Lower leg skin (tissue), 4 donors: ENCODE data around the gene UBXN11. TPM values are rescaled to one million over a fixed set of nuclear protein-coding genes. Genes with fewer than 3 reads are reported as not detected.
A peak's percentile ranks its signal among the peaks of the same experiment; 100 is the strongest.

Experiments
- DNase-seq, 2 donors: peaks; one replicate each; pipeline ENCODE4 v3.0.0-alpha.2; 2019; ENCODE audit warnings: low spot score in 2 of 2
- H3K4me3 ChIP-seq: fragments of 200-600 bp; sonication (generic); 2 replicates; pipeline ENCODE4 v1.5.1; 2017; ENCODE audit warnings: mild to moderate bottlenecking, low read depth; ENCODE audit not compliant: poor library complexity, severe bottlenecking
- CTCF ChIP-seq, 3 donors: fragments of 450-650 bp; IDR thresholded peaks; one replicate each; pipeline ENCODE4 v1.5.1; 2016; ENCODE audit warnings: antibody characterized with exemption in 3 of 3, mild to moderate bottlenecking in 3 of 3, moderate library complexity in 2 of 3
- POLR2A ChIP-seq, 2 donors: fragments of 450-650 bp; IDR thresholded peaks; one replicate each; pipeline ENCODE4 v1.6.1; 2016 to 2017; ENCODE audit warnings: antibody characterized with exemption in 2 of 2, mild to moderate bottlenecking in 1 of 2, moderate library complexity in 1 of 2
- WGBS, 2 donors: methylation state at CpG; one replicate each; pipeline ENCODE4 v1.1.5; 2018; 5-methylcytosine and 5-hydroxymethylcytosine counted together
- intact Hi-C: fragments of 100-400 bp; cut with DNase I; formaldehyde crosslinking; loops from one replicate; pipeline ENCODE4 v1.15.0; 2023; ENCODE audit warnings: low total_unique reads
- total RNA-seq, 4 donors: library from RNA; depleted of rRNA; stranded (reverse); fragments of >200 nt; gene quantifications; one replicate each; pipeline ENCODE4 v1.1.0, GENCODE V29; 2016

Gene UBXN11
- total RNA-seq, 4 donors from 2014 or later: 5.1 to 9.6 (median 5.8) TPM

DNA sequence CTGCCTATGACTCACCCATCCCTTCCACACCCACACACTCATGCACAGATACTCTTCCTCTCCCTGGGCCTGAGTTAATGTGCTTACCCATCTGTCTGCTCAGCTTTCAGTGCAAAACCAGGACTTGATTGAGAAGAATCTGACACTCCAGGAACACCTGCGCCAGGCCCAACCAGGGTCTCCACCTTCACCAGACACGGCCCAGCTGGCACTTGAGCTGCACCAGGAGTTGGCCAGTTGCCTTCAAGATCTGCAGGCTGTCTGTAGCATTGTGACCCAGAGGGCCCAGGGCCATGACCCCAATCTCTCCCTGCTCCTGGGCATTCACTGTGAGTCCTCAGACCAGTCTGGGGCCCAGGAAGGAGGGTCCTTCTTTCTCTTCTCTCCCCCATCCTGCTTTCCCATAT, 30.0 kb downstream of the UBXN11 start:
- DNase-seq: peak in 1 of 2 donors; percentile 90
- intact Hi-C loops: loop anchor here (5.0 kb wide), 1 partner anchor 1029 kb away; the partner anchor contains the start of gene RSRP1
- no peak overlapping the region for H3K4me3 ChIP-seq
- TF ChIP-seq POLR2A (IDR thresholded peaks at IDR 0.05) (no peak), CTCF (IDR thresholded peaks at IDR 0.05) (no peak)
- 17 to 20% methylated on average over 2 of the region's 2 CpGs for WGBS, 2 donors

DNA sequence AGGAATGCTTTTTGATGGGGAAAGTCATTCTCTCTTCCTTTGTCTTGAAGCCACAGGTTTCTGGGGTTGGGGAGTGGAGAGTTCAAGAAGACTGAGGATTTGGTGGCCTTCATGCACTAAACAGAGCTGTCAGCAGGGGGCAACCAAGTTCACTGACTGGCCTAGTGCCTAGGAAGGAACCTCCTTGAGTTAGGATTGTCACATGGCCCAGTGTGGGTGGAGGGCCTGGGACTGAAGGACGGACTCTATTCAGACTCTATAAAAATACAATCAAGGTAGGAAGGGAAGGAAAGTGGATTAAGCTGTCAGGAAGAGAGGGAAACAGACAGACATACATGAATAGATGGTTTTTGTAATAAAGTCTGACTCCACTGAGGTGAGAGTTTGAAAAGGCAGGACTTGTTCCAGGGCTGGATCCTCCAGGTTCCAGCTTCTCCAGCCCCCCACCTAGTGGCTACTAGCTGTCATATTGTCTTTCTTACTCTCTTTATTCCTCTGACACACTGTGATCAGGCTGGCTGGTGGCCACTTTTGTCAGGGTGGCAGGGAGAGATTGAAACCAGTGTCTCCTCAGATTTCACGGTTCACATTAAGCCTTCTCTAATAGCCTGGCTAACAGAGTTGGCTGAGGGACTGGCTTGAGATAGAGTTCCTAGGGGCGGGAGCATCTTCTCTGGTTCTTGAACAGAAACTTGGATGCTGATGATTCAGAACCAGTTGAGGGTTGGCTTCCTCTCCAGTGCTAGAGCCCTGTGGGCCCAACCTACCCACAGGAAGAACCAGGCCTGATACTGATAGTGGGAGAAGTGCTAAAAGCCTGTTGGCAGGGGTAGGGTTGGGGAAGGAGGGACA, 30.6 kb downstream of the UBXN11 start:
- peak; percentile 90 to 96 for DNase-seq
- WGBS, 2 donors: 0 to 4% methylated on average over 3 of the region's 3 CpGs
- H3K4me3 ChIP-seq: no peak overlapping the region
- intact Hi-C loops: loop anchor here (2.0 to 5.0 kb wide), 2 partner anchors 47 to 1029 kb away; partner anchors contain the start of gene RSRP1
- no peak for TF ChIP-seq POLR2A (IDR thresholded peaks at IDR 0.05)
- TF ChIP-seq CTCF (IDR thresholded peaks at IDR 0.05): peak in 1 of 3 donors; percentile 44

DNA sequence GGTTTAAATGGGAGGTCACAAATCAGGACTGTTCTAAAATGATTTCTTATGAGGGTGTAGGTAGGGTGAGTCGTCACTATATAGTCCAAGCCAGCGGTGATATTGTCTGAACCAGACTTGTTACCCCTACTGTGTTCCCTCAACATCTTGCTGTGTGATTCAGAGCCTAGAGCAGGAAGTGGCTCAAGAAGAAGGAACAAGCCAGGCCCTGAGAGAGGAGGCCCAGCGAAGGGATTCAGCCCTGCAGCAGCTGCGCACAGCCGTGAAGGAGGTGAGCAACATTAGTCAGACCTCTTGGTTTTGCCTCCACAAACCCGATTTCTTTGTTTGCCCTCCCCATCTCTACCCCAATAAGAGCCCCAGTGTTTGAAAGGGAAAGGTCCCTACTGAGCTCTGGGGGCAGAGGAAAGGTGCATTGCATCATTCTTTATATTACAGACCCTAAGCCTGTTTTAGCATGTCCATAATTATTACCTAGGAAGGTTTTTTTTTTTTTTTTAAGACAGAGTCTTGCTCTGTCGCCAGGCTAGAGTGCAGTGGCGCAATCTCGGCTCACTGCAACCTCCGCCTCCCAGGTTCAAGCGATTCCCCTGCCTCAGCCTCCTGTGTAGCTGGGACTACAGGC, 31.5 kb downstream of the UBXN11 start:
- WGBS, 2 donors: 62 to 78% methylated on average over 11 of the region's 11 CpGs
- no peak overlapping the region for H3K4me3 ChIP-seq
- intact Hi-C loops: loop anchor here (2.0 to 5.0 kb wide), 2 partner anchors 48 to 1028 kb away; partner anchors contain the start of gene RSRP1
- DNase-seq: peak in 1 of 2 donors; percentile 84
- no peak for TF ChIP-seq POLR2A (IDR thresholded peaks at IDR 0.05)
- no peak for TF ChIP-seq CTCF (IDR thresholded peaks at IDR 0.05)

DNA sequence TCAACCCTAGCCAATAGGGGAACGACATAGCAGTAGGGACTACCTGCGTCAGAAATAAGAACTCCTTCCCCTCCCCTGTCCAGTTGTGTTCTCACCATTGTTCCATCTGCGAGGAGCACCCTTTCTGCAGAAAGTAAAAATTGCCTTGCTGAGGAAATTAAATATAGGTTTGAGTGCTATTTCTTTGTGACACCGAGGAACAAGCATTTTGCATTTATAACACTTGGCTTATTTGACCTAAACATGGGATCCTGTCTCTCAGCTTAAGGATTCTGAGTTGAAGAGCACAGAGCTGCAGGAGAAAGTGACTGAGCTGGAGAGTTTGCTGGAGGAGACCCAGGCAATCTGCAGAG, 37.3 kb downstream of the UBXN11 start:
- no peak for DNase-seq
- intact Hi-C loops: no loop called here
- 93 to 97% methylated on average over 4 of the region's 4 CpGs for whole genome bisulfite sequencing, 2 donors
- no peak for TF ChIP-seq CTCF (IDR thresholded peaks at IDR 0.05)
- TF ChIP-seq POLR2A (IDR thresholded peaks at IDR 0.05): no peak
- no peak overlapping the region for H3K4me3 ChIP-seq

- no peak for DNase-seq
- WGBS, 2 donors: 92 to 96% methylated on average over 9 of the region's 9 CpGs
- no peak overlapping the region for H3K4me3 ChIP-seq
- TF ChIP-seq POLR2A (IDR thresholded peaks at IDR 0.05): no peak
- TF ChIP-seq CTCF (IDR thresholded peaks at IDR 0.05): no peak
- intact Hi-C loops: no loop called here
Observed at GRCh38 chr1:26268290-26269197, 37.9 kb downstream of the UBXN11 start.
